SKM-1 (cell line): ENCODE results near the gene RUFY1.

Experiments used
- DNase-seq: peaks from one replicate; lab custom pipeline; 2025; ENCODE audit not compliant: unreplicated experiment; lab: John Stamatoyannopoulos, UW

The RUFY1 gene

DNA sequence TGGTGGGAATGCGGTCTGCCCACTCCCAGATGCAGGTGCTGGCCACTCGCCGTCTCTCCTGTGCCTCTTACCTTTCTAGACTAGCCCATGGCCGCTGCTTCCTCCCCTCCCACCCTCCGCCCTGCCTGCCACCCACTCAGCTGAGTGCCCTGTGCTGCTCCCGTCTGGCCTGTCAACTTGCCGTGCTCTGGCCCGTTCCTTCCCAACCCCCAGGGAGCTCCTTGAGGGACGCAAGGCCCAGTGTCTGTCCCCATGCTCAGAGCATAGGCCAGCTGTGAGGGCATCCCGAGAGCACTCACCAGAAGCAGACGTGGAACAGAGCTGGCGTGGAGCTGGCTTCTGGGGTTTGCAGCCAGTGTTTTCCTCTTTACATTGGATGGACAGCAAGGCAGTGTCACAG, 53.0 kb downstream of the RUFY1 start:
- no peak for DNase-seq

DNA sequence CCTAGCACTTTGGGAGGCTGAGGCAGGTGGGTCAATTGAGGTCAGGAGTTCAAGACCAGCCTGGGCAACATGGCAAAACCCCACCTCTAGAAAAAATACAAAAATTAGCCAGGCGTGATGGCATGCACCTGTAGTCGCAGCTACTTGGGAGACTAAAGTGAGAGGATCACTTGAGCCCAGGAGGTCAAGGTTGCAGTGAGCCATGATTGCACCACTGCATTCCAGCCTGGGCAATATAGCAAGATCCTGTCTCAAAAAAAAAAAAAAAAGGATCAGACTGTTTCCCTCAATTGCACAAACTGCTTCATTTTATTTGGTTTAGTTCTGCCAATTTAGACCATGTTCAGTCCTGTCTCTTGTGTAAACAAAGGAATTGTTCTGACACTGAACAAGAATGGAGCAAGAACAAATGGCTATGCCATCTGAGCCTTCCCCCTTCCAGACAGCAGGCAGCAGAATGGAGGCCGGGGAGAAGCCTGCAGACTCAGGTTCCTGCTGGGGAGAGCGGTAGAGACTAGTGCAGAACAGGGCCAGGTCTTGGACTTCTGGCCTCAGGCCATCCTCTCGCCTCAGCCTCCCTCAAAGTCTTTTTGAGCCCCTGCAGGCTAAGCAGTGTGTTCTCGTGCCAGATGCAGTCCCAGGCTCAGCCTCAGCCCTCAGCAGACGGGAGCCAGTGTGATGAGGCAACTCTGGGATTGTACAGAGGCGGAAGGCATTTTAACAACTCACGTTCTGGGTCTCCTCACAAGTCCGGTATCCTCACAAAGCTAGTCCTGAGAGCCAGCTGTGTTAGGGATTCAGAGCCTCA, 54.9 kb downstream of the RUFY1 start:
- DNase-seq: no peak

DNA sequence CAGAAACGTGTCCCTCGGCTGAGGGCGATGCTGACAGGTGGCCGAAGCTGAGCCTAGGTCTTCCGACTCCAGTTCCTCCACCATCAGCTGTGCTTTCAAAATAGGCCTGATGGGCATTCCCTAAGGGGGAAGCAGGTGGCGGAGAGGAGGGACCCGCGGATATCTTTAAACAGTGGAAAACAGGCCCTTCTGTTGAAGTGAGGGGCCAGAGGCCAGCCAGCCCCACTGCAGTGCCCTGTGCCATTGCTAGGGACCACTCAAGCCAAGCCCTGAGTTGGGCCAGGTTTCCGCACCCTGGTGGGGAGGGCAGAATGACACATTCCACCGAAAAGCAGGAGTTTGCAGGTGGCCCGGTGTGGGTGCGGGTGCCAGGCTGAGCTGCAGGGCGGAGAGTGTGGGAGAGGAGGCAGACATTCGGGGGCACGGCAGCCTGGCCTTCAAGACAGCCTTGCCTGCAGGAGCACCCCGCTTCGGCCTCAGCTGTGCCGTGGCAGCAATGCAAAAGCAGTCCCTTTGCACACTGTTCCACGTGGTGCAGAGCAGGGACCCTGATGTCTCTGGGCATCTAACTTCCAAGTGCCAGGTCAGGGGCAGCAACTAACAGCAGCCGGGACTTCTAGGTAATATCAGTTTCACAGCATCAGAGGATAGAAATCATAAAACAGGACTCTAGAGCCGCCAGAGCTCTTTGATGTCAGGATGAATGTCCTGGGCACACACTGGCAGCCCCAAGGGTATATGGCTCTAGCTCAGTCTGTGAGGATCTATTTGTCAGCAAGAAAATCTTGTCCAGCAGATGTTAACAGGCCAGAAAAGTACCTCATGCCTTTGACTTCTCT, 55.9 kb downstream of the RUFY1 start:
- no peak for DNase-seq

- DNase-seq: no peak
These were observed 56.5 kb downstream of the RUFY1 start for GRCh38 chr5:179606910-179607159.

DNA sequence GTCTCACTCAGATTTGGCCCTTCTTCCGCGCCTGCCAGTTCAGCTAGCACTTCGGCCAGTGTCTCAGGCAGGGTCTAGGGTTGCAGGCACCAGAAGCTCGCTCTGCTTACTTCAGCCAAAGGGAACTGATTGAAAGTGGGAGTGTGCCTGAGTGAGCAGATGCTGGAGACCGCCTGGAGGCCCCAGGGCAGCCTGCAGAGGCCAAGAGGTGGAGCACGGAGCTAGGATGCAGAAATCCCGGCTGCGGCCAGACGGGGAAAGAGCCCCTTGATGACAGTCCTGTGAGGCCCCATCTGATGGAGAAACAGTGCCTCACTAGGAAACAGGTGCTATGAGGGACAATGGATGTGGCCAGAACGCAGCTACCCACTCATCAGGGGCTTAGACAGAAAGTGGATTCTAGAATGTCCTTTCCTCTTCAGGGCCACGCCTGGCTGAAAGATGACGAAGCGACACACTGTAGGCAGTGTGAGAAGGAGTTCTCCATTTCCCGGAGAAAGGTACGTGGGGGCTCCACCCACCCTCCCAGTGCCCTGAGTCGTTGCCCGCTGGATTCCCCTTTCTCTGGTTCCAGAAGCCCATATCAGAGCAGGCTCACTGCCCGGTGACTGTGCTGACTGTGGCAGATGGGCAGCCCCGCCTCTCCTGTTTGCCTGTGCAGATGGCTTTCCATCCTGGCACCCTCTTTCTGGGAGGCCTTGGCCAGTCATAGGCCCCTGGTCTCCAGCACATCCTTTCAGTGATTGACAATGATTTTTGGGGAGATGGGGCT, 57.0 kb downstream of the RUFY1 start:
- no peak for DNase-seq

DNA sequence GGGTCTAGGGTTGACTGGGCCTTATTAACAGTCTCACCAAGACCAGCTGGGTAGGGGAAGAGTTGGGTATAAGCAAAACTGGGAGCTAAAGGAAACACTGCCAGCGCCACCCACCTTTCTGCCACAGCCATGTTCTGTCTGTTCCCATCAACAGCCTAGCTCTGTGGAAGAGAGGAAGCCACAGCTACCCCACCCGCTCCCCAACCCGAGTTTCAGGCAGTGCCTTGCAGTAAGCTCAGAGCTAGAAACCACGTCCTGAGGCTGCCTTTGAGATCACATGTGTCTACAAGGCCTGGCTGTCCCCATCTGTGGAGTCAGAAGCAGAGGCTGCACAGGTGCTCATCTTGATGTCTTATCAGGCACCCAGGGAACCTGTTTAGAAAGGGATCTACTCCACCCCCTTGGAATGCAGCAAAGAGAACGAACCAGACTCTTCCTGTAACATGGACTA, 57.8 kb downstream of the RUFY1 start:
- DNase-seq: no peak

- no peak for DNase-seq
These were observed 59.4 kb downstream of the RUFY1 start for GRCh38 chr5:179609834-179610108.

DNA sequence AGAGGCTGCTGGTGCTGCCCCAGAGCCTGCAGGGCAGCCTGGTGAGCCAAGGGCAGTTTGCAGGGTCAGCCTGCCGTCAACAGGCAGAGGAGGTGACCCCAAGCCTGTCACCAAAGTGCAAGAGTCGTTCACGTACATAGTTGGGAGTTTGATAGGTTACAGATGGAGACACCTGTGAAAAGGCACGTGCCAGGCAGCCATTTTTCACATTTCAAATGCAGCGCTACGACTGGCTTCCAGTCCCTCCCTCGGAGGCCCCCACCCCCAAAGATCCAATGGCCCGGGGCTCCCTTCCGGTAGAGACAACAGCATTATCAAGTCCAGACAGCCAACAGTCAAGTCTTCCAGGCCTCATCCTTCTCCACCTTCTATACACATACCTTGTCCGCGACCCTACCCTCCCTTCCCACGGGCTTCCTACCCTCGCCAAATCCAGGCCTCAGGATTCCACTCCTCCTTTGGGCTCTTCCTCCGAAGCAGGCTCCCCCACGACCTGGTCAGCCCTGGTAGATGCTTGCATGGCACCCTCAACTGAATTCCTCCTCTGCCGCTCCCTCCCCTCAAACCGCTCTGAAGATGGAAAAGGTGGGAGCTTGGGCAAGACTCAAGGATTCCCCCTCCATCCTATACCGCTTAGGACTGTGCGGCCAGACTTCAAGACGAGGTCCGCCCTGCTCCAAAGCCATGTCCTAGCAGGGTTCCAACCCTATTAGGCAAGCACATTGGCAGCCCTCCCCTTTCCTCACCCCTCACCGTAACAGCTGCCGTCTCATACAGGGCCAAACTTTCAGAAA, 60.0 kb downstream of the RUFY1 start:
- no peak for DNase-seq

- no peak for DNase-seq
These were observed 60.5 kb downstream of the RUFY1 start for GRCh38 chr5:179610903-179611265.

DNA sequence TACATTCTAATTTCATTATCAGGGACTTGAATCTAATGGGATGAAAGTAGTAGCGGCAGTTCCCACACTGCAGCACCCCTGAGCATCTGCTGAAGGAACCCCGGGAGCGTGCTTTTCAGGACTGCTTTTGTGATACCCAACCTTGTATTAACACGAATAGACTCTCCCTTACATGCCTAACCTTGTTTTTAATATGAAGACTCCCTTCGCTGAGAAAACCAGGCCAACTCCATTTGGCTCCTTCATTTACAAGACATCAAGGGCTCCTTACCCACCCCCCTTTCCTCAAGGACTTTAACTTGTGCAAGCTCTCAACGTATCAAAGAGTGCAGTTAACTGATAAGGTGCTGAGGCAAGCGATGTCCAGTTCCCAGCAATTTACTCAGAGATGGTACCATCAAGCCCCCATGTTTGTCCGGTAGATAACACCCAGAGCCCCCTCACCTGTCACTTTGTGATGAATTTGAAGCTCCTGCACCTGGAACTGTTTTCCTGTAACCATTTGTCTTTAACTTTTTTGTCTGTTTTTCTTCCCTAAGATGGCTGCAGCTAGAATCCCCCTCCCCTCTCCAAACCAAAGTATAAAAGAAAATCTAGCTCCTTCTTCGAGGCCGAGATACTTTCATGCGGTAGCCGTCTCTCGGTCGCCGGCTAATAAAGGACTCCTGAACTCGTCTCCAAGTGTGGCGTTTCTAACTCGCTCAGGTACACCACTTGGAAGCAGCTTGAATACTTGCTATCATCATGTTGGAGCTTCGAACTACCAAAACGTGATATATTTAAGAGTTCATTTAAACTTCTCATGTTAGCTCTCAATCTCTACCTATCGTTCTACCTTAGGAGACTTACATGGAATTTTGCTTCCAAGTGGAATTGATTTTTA, 62.5 kb downstream of the RUFY1 start:
- DNase-seq: no peak

- no peak for DNase-seq
These were observed 63.2 kb downstream of the RUFY1 start for GRCh38 chr5:179613460-179614071.

- no peak for DNase-seq
These were observed 64.4 kb downstream of the RUFY1 start for GRCh38 chr5:179614745-179615144.

DNA sequence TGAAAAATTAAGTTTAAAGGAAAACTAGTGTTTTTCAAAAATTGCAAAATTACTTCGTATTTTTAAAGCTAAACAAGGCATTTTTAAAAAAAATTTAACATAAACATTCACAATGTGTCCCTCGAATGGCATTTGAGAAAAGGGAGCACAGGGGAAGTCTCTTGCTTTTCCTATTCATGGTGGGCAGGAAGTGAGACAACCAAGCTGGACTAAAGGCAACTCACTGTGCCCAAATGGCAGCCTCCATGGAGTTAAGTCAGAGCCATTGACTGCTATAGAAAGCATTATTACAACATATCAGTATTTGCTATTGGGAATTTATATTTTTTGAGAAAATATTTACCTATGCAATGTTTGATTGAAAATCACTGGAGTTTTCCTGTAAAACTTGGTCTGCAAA, 64.8 kb downstream of the RUFY1 start:
- DNase-seq: no peak

DNA sequence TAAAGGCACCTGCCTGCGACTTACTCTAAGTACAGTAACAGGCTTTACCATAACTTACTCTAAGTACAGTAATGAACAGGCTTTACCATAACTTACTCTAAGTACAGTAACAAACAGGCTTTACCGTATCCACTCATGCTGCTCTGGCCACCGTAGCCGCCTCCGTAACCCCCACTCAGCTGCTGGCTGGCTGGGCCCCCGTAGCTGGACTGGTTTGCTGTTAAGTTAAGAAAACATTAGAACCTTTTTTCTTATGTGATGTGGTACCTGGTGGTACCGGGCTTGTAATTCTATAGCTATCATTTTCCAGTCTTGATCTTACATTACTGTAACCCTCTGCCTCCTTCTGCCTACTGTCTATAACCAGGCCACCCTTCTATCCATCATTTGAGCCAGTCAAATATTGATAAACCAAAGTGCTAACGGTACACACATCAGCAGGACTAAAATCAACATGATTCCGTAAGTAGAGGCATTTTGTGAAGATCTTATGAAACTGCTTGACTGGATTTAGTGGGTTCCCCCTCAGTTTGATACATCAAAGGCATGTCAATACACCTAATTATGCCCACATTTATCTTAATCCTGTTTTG, 65.7 kb downstream of the RUFY1 start:
- no peak for DNase-seq

DNA sequence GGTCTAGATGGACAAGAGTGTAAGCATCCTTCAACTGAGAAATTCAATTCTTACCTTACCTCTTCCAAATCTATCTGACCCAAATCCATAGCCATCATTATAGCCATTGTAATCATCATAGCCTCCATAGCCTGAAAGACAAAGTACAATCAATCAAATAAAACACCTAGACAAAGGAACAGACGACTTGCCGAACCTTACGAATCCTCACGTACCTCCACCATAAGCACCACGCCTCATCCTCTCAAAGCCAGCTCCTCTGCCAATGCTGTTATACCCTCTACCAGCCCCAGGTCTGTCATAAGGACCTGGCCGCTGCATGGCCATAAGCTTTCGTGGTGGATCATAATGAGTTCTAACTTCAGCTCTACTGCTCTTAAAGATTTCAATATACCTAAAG, 67.6 kb downstream of the RUFY1 start:
- DNase-seq: no peak

DNA sequence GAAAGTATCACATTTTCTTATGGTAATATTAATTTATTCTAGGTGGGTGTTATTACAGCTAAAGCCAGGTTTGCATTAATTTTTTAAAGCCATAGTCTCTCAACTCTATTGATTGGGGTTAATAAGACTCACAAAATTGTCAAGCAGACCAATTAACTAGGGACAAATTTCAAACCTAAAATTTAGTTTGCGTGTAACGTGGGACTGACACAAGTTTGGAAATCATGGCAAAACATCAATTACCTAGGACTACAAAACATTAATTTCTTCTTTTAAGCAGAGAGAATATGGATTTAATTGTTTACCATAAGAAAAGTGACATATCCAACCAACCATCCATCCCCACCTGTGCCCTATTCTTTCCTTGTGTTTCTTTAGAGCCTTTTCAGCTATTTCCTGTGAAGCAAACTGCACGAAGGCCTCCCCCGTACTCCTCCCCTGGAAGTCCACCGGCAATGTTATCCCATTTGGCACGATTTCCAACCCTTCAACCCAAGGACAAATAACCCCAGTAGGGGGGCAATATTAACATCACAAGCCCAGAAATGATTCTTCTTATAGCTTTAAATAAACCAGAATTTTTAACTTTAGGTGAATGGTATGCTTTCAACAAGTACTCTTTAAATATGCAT, 68.7 kb downstream of the RUFY1 start:
- no peak for DNase-seq

- DNase-seq: no peak
These were observed 69.4 kb downstream of the RUFY1 start for GRCh38 chr5:179619776-179620175.

DNA sequence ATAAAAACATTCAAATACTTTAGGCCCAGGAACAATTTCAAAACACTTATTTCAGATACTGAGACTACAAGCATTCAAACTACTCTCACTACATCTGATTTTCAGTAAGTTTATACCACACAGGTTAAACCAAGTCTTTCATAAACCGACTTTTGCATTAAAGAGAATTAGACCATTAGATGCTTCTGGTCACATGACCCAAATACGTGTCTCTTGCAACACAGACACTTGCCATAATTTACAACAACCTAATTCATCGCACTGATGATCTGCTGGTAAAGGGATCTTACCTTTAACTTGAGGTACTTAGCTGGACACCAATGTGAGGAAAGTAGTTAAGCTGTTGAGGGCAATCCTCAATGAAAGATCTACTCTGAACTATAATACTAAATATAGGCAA, 69.9 kb downstream of the RUFY1 start:
- DNase-seq: no peak

- DNase-seq: no peak
These were observed 70.5 kb downstream of the RUFY1 start for GRCh38 chr5:179620703-179621350.
